Gastrocnemius medialis (tissue), 4 donors: ENCODE measurements around the gene ATP6V0D1.

Experiments
- POLR2A ChIP-seq, 2 donors: fragments of 450-650 bp; IDR thresholded peaks; one replicate each; pipeline ENCODE4 v1.6.1; 2017; ENCODE audit warnings: antibody characterized with exemption in 2 of 2, mild to moderate bottlenecking in 2 of 2, moderate library complexity in 2 of 2
- TF ChIP-seq, protein P1 (sequence below), 5 experiments: fragments of 450-650 bp in 3 of 5; fragments of 200-600 bp in 2 of 5; sonication (generic) in 2 of 5; IDR thresholded peaks in 4 of 5; conservative IDR thresholded peaks in 1 of 5; 1 replicate in 4 of 5; 2 replicates in 1 of 5; pipeline ENCODE4 v1.5.1; 2016 to 2019; ENCODE audit warnings: antibody characterized with exemption in 5 of 5, mild to moderate bottlenecking in 3 of 5, moderate library complexity in 3 of 5

DNA sequence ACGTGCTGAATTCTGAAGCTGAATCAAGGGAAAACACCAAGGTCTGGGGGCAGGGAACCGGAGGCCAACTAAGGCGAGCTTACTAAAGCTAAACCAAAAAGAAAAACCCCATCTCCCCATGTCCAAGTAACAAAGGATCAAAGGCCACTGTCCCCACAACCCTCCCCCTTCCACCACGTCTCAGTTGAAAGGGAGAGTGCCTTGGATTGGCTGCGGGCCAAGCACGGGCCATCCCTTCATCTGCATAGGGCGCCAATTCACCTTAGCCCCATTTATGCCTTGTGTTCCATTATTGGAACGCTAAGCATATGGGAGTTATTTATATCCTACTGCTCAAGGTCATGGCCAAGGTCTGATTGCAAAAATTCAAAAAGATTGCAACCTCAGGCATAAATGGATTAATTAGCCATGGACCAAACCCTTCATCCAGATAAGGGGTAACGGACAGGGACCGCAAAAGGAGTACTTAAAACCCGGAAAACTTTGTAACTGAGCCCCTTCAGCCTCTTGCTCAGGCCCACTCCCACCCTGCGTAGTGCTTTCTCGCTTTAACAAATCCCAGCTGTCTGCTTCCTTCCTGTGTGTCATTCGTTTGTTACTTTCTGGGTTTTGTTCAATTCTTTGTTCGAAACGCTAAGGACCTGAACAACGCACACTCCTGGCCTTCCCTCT lies 740 bp upstream of the ATP6V0D1 start:
- TF ChIP-seq, protein P1, sequence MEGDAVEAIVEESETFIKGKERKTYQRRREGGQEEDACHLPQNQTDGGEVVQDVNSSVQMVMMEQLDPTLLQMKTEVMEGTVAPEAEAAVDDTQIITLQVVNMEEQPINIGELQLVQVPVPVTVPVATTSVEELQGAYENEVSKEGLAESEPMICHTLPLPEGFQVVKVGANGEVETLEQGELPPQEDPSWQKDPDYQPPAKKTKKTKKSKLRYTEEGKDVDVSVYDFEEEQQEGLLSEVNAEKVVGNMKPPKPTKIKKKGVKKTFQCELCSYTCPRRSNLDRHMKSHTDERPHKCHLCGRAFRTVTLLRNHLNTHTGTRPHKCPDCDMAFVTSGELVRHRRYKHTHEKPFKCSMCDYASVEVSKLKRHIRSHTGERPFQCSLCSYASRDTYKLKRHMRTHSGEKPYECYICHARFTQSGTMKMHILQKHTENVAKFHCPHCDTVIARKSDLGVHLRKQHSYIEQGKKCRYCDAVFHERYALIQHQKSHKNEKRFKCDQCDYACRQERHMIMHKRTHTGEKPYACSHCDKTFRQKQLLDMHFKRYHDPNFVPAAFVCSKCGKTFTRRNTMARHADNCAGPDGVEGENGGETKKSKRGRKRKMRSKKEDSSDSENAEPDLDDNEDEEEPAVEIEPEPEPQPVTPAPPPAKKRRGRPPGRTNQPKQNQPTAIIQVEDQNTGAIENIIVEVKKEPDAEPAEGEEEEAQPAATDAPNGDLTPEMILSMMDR (IDR thresholded peaks at IDR 0.05 in 4 of 5, conservative IDR thresholded peaks at IDR 0.05 in 1 of 5), result no peak
- TF ChIP-seq POLR2A (IDR thresholded peaks at IDR 0.05), result no peak
